Common myeloid progenitor, CD34-positive (primary cell): ENCODE results near the gene SENP3.

ENCODE experiments used
- CTCF ChIA-PET: fragments of 350-600 bp; sonication (Branson Sonifier 250); formaldehyde crosslinking; loops from one replicate; lab custom pipeline; 2021; ENCODE audit warnings: antibody characterized with exemption; lab: Charles Lee
- POLR2A ChIA-PET: fragments of 350-600 bp; sonication (Branson Sonifier 250); formaldehyde crosslinking; loops from one replicate; lab custom pipeline; 2021; ENCODE audit warnings: antibody characterized with exemption; lab: Charles Lee
- DNase-seq, 3 donors: peaks; one replicate each; pipeline versions ENCODE4 v3.0.0 to v3.0.0-alpha.2; 2013
- H3K27ac ChIP-seq, 2 experiments: 1 replicate in 1 of 2; 2 replicates in 1 of 2; pipeline ENCODE4 v1.7.0; 2013; ENCODE audit warnings: inconsistent platforms in 2 of 2, low read length in 2 of 2, mild to moderate bottlenecking in 2 of 2, low read depth in 1 of 2, moderate library complexity in 1 of 2; ENCODE audit not compliant: severe bottlenecking in 2 of 2, insufficient read depth in 1 of 2, poor library complexity in 1 of 2
- H3K27me3 ChIP-seq, 5 experiments: replicated peaks in 2 of 5; 1 replicate in 3 of 5; 2 replicates in 2 of 5; pipeline versions ENCODE4 v1.6.1 to v1.7.0; 2013; ENCODE audit warnings: low read length in 4 of 5, mild to moderate bottlenecking in 2 of 5, moderate library complexity in 2 of 5, inconsistent platforms in 1 of 5; ENCODE audit not compliant: insufficient read depth in 5 of 5, control insufficient read depth in 4 of 5
- H3K36me3 ChIP-seq, 4 experiments: 1 replicate in 2 of 4; 2 replicates in 2 of 4; pipeline versions ENCODE4 v1.6.1 to v1.7.0; 2013; ENCODE audit warnings: low read length in 3 of 4, control low read depth in 1 of 4, mild to moderate bottlenecking in 1 of 4; ENCODE audit not compliant: control insufficient read depth in 4 of 4, insufficient read depth in 4 of 4
- H3K4me1 ChIP-seq, 4 experiments: 1 replicate in 3 of 4; 2 replicates in 1 of 4; pipeline versions ENCODE4 v1.6.1 to v1.7.1; 2013; ENCODE audit warnings: low read length in 3 of 4, mild to moderate bottlenecking in 3 of 4, control low read depth in 1 of 4, inconsistent platforms in 1 of 4, moderate library complexity in 1 of 4; ENCODE audit not compliant: control insufficient read depth in 4 of 4, insufficient read depth in 4 of 4; ENCODE audit errors: control extremely low read depth in 1 of 4
- H3K4me3 ChIP-seq, 7 experiments: 1 replicate in 4 of 7; 2 replicates in 3 of 7; pipeline versions ENCODE4 v1.5.1 to v1.7.0; 2013; ENCODE audit warnings: mild to moderate bottlenecking in 7 of 7, low read length in 6 of 7, moderate library complexity in 6 of 7, inconsistent platforms in 2 of 7, low read depth in 2 of 7, control low read depth in 1 of 7; ENCODE audit not compliant: insufficient read depth in 4 of 7, control insufficient read depth in 1 of 7; ENCODE audit errors: extremely low read depth in 1 of 7
- H3K9me3 ChIP-seq, 5 experiments: 1 replicate in 4 of 5; 2 replicates in 1 of 5; pipeline versions ENCODE4 v1.6.1 to v1.7.1; 2013; ENCODE audit warnings: low read length in 4 of 5, mild to moderate bottlenecking in 2 of 5, inconsistent platforms in 1 of 5, low read depth in 1 of 5, moderate library complexity in 1 of 5; ENCODE audit not compliant: control insufficient read depth in 4 of 5, insufficient read depth in 2 of 5; ENCODE audit errors: control extremely low read depth in 1 of 5
- WGBS: methylation state at CpG from one replicate; pipeline ENCODE4 v1.1.5; 2013; ENCODE audit not compliant: insufficient coverage; 5-methylcytosine and 5-hydroxymethylcytosine counted together

SENP3 gene

DNA sequence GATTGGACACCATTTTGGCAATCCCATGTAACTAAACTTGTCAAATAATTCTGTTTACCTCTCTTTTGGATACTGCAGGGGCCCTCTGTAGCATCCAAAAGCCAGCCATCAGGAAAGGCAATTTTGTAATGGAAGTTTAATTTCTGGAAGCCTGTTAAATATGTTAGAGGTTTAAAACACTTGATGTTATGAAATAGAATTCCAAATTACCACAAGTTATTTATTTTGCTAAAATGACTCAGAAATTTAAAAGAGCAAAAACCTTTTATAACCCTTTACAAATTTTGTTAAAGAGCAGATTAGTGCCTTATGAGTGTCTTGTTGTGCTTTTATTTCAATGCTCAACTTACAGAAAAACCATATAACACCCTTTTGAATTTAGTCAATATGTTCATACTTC lies 32.9 kb upstream of the SENP3 start:
- no peak overlapping the region for H3K27ac ChIP-seq
- no peak for DNase-seq
- ChIA-PET CTCF (interaction anchor here (4.7 kb wide), 1 partner anchor 14 kb away, joined by 22 read pairs; no protein-coding TSS in a partner anchor), POLR2A (interaction anchor here (0.6 kb wide), 1 partner anchor 25 kb away, joined by 3 read pairs; no protein-coding TSS in a partner anchor)
- peaks cover 1 to 28% (median 3%) of the 10 kb centered on the region in 5 experiments for H3K9me3 ChIP-seq
- no peaks in the 10 kb centered on the region for H3K36me3 ChIP-seq
- no peak overlapping the region for H3K4me3 ChIP-seq
- H3K4me1 ChIP-seq: no peaks in the 10 kb centered on the region
- no peaks in the 10 kb centered on the region for H3K27me3 ChIP-seq

DNA sequence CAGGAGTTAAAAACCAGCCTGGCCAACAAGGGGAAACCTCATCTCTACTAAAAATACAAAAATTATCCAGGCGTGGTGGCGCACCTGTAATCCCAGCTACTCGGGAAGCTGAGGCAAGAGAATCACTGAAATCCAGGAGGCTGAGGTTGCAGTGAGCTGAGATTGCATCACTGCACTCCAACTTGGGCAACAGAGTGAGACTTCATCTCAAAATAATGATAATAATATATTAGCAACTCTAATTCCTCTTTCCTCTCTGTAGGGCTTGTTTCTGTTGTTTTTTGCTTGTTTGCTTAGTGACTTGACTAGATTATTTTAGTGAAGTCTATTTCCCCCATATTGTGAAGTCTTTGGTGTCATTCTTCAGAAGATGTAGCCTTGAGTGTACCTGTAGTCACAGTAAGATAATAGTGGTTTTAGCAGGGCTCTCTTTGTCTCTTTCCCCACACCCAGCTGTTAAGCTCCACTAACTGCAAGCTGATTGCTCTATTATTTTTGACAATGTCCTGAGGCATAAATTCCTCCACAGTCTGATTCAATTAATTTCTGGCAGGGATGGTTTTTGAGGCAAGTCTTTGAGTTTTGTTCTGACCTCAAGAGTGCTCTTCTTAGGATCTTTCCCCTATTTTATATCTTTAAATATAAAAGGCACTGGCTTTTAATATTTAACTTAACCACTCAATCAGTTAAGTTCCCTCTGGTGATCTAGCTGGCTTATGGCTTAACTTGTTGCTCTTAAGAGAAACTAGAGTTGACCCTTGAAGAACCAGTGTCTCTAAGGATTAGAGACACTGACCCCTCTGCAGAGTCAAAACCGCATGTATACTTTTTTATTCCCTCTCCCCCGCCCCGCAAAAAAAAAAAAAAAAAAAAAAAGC lies 31.5 kb upstream of the SENP3 start:
- ChIA-PET CTCF (interaction anchor here (1.2 to 3.4 kb wide), 2 partner anchors 28 to 30 kb away, joined by 3 to 14 read pairs; partner anchors contain the start of gene TNFSF13), POLR2A (no interaction called here)
- Histone ChIP-seq H3K4me3 (no peak overlapping the region), H3K9me3 (peaks cover 1 to 28% (median 3%) of the 10 kb centered on the region in 5 experiments), H3K27ac (no peak overlapping the region), H3K36me3 (no peaks in the 10 kb centered on the region), H3K27me3 (no peaks in the 10 kb centered on the region), H3K4me1 (no peaks in the 10 kb centered on the region)
- DNase-seq: no peak
- WGBS: no CpG with 5 or more reads among the region's 6 CpGs

DNA sequence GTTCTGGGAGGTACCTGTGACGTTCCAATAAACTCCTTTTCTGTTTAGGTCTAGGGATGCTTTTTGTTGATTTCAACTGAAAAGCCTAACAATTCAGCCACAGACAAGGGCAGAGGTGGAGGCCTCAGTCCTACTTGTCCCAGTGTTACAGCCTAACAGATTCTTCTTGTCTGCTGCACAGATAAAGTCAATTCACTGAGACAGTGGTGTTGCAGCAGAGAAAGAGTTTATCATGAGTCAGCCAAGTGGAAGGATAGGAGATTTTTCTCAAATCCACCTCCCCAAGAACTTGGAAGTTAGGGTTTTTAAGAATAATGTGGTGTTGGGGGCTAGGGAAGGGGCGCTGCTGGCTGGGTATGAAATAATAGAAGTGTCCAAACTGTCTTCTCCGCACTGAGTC lies 23.7 kb upstream of the SENP3 start:
- H3K27ac ChIP-seq: no peak overlapping the region
- CTCF ChIA-PET: interaction anchor here (1.2 kb wide), 1 partner anchor 10 kb away, joined by 3 read pairs; no protein-coding TSS in a partner anchor
- no peaks in the 10 kb centered on the region for H3K4me1 ChIP-seq
- H3K9me3 ChIP-seq: peaks cover 0 to 11% (median 8%) of the 10 kb centered on the region in 5 experiments
- no peaks in the 10 kb centered on the region for H3K27me3 ChIP-seq
- POLR2A ChIA-PET: no interaction called here
- no peak overlapping the region for H3K4me3 ChIP-seq
- DNase-seq: no peak
- WGBS: no CpG with 5 or more reads among the region's 3 CpGs
- no peaks in the 10 kb centered on the region for H3K36me3 ChIP-seq

DNA sequence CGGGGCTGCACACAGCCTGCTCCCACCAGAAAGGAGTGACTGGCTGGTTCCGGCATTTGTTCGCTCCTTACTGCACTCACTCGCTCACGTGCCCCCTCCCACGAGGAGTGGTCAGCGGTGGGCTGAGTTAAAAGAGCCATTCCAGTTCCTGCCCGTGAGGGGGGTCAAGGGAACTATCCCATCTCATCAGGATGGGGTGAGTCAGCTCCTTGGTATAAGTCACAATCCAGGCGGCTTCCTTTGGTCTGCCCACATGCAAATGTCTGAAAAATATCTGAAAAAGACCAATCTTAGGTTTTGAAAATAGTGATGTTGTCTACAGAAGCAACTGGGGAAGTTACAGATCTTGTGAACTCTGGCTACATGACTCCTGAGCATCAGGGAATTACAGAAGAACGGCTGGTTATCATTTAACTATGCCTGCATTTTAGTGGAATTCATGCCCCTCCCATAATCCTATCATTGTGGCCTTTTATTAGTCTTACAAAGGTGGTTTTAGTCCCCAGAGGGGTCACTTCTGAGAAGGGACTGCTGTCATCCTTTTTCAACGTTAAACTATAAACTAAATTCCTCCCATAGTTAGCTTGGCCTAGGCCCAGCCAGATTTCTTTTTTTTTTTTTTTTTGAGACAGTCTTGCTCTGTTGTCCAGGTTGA lies 22.7 kb upstream of the SENP3 start:
- 87% methylated on average over 11 of the region's 11 CpGs for WGBS
- H3K27ac ChIP-seq: no peak overlapping the region
- POLR2A ChIA-PET: no interaction called here
- H3K9me3 ChIP-seq: peaks cover 0 to 11% (median 8%) of the 10 kb centered on the region in 5 experiments
- no peaks in the 10 kb centered on the region for H3K36me3 ChIP-seq
- H3K4me1 ChIP-seq: no peaks in the 10 kb centered on the region
- CTCF ChIA-PET: interaction anchor here (1.2 kb wide), 1 partner anchor 11 kb away, joined by 3 read pairs; no protein-coding TSS in a partner anchor
- H3K4me3 ChIP-seq: no peak overlapping the region
- no peaks in the 10 kb centered on the region for H3K27me3 ChIP-seq
- DNase-seq: no peak

DNA sequence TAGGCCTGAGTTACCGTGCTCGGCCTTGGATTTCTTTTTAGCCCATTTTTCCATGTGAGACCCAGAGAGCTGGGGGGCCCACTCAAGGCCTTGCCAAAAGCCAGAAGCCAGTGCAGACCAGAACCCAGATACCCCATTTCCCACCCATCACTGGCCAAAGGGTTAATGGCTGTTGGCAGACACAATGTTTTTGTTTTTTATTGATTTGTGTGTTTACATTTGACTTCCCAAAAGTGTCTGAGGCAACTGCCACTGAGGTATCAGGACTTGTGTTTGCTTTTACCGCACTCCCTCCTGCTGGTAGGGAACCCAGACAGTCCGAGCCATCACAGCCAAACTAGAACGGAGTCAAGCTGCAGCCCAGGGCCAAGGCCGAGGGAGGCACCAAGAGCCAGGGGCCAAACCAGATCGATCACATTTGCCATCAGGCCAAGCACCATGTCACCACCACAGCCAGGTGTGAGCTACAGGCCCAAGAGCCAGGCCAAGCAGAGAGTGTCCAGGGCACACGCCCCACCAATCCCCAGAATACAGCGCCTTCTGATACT lies 20.6 kb upstream of the SENP3 start:
- DNase-seq: no peak
- ChIA-PET CTCF (interaction anchor here (1.0 to 2.0 kb wide), 3 partner anchors 12 to 21 kb away, joined by 3 to 9 read pairs (median 3); no protein-coding TSS in a partner anchor), POLR2A (no interaction called here)
- Histone ChIP-seq H3K9me3 (peaks cover 0 to 11% (median 8%) of the 10 kb centered on the region in 5 experiments), H3K27me3 (no peaks in the 10 kb centered on the region), H3K36me3 (no peaks in the 10 kb centered on the region), H3K4me3 (no peak overlapping the region), H3K27ac (no peak overlapping the region), H3K4me1 (no peaks in the 10 kb centered on the region)
- 99% methylated on average over 8 of the region's 9 CpGs for WGBS

DNA sequence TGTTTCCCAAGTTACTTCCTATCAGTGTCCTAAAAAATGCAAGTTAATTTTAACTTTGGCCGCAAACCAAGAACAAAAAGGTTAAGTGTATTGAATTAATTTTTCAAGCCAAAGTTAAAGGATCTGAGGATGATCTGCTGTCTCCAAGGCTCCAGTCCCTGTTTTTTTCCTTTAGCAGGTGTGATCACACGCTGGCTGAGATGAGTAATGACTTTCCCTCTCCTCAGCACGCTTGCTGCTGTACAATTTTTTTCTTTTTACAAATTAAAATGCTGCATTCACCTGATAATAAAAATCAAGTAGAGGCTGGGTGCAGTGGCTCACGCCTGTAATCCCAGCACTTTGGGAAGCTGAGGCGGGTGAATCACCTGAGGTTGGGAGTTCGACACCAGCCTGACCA lies 16.8 kb upstream of the SENP3 start:
- no peak overlapping the region for H3K27ac ChIP-seq
- no peaks in the 10 kb centered on the region for H3K9me3 ChIP-seq
- no peaks in the 10 kb centered on the region for H3K27me3 ChIP-seq
- no peak for DNase-seq
- ChIA-PET CTCF (interaction anchor here (7.2 to 21.7 kb wide), 2 partner anchors 16 to 30 kb away, joined by 35 to 515 read pairs; partner anchors contain the start of gene SENP3), POLR2A (no interaction called here)
- WGBS: 50% methylated on average over 2 of the region's 6 CpGs
- H3K36me3 ChIP-seq: no peaks in the 10 kb centered on the region
- H3K4me3 ChIP-seq: no peak overlapping the region
- H3K4me1 ChIP-seq: peaks cover 3 to 20% (median 18%) of the 10 kb centered on the region in 4 experiments
